IPS-18a (cell line): ENCODE data around the gene ATXN7.

ENCODE experiments used
- H3K27ac ChIP-seq: one replicate; pipeline ENCODE4 v1.5.1; 2013; ENCODE audit warnings: low read length
- H3K27me3 ChIP-seq: one replicate; pipeline ENCODE4 v1.6.1; 2013; ENCODE audit warnings: mild to moderate bottlenecking, low read length; ENCODE audit not compliant: control insufficient read depth, insufficient read depth
- H3K36me3 ChIP-seq: one replicate; pipeline ENCODE4 v1.6.1; 2013; ENCODE audit warnings: low read depth, low read length; ENCODE audit not compliant: control insufficient read depth
- H3K4me1 ChIP-seq: one replicate; pipeline ENCODE4 v1.6.1; 2013; ENCODE audit warnings: low read depth, low read length; ENCODE audit not compliant: control insufficient read depth
- H3K4me3 ChIP-seq: one replicate; pipeline ENCODE4 v1.5.1; 2013; ENCODE audit warnings: low read length
- H3K9ac ChIP-seq: one replicate; pipeline ENCODE4 v1.6.1; 2013; ENCODE audit warnings: mild to moderate bottlenecking, low read length, moderate library complexity
- H3K9me3 ChIP-seq: one replicate; pipeline ENCODE4 v1.6.1; 2013; ENCODE audit warnings: low read depth, low read length; ENCODE audit not compliant: control insufficient read depth

ATXN7 gene

GRCh38 chr3:63998852-63999754, 135.4 kb downstream of the ATXN7 start:
- H3K4me3 ChIP-seq: no peak overlapping the region
- H3K4me1 ChIP-seq: peaks cover 14% of the 10 kb centered on the region
- no peak overlapping the region for H3K9ac ChIP-seq
- no peaks in the 10 kb centered on the region for H3K27me3 ChIP-seq
- H3K9me3 ChIP-seq: no peaks in the 10 kb centered on the region
- peaks cover 11% of the 10 kb centered on the region for H3K36me3 ChIP-seq
- H3K27ac ChIP-seq: no peak overlapping the region

DNA sequence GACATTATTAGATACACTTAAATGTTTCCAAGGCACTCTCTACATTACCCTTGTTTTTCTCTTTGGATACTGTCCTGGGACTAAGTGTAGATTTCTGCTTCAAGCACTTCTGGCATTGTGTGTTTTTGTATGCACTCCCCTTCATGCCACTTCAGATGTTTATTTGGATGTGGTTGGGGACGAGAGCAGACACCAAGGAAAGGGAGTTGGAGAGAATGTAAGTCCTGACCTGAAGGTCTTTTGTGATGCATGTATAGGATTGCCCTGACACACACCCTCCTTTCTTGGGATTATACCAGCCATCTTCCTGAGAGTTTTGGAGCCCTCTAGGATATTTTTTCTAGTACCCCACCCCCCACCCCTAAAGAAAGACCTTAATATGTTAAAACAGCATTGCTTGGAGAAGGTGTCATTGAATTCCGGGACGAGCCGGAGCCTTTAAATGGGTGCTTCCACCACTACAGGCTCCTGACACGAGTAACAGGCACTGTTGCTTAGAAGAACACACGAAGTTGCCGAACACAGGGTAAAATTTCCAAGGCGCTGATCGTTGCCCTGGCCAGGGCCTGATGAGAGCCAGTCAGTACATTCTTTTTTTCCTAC, 136.9 kb downstream of the ATXN7 start:
- H3K27me3 ChIP-seq: no peaks in the 10 kb centered on the region
- H3K9me3 ChIP-seq: no peaks in the 10 kb centered on the region
- H3K4me1 ChIP-seq: peaks cover 14% of the 10 kb centered on the region
- H3K27ac ChIP-seq: no peak overlapping the region
- H3K9ac ChIP-seq: no peak overlapping the region
- no peak overlapping the region for H3K4me3 ChIP-seq
- H3K36me3 ChIP-seq: peaks cover 8% of the 10 kb centered on the region

DNA sequence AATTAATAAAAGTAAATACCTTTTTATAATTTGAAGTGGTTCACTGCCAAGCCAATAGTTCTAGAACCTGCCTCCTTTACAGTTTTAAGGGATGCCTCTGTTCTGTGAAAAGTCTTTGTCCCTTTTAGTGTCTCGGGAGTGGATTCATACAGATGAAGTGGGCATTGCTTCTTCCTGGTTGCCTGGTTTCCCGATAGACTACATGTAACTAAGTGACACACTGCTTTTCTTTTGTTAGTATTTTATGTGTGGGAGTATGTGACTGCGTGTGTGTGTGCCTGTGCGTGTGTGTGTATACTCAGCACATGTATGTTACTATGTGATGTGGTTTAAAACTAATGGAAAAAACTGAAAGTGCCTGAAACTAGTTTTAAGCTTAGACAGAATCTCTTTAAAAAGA, 138.6 kb downstream of the ATXN7 start:
- Histone ChIP-seq H3K27me3 (no peaks in the 10 kb centered on the region), H3K4me3 (no peak overlapping the region), H3K9ac (no peak overlapping the region), H3K27ac (no peak overlapping the region), H3K9me3 (no peaks in the 10 kb centered on the region), H3K36me3 (peaks cover 12% of the 10 kb centered on the region), H3K4me1 (peaks cover 14% of the 10 kb centered on the region)

GRCh38 chr3:64003589-64003988, 139.9 kb downstream of the ATXN7 start:
- H3K27ac ChIP-seq: no peak overlapping the region
- H3K36me3 ChIP-seq: peaks cover 15% of the 10 kb centered on the region
- H3K9ac ChIP-seq: no peak overlapping the region
- no peaks in the 10 kb centered on the region for H3K9me3 ChIP-seq
- no peak overlapping the region for H3K4me3 ChIP-seq
- peaks cover 14% of the 10 kb centered on the region for H3K4me1 ChIP-seq
- H3K27me3 ChIP-seq: no peaks in the 10 kb centered on the region

GRCh38 chr3:64008017-64008416, 144.3 kb downstream of the ATXN7 start:
- no peaks in the 10 kb centered on the region for H3K9me3 ChIP-seq
- peaks cover 60% of the 10 kb centered on the region for H3K36me3 ChIP-seq
- no peaks in the 10 kb centered on the region for H3K4me1 ChIP-seq
- no peak overlapping the region for H3K9ac ChIP-seq
- H3K27me3 ChIP-seq: no peaks in the 10 kb centered on the region
- no peak overlapping the region for H3K4me3 ChIP-seq
- H3K27ac ChIP-seq: no peak overlapping the region

GRCh38 chr3:64008487-64009351, 145.1 kb downstream of the ATXN7 start:
- peaks cover 67% of the 10 kb centered on the region for H3K36me3 ChIP-seq

GRCh38 chr3:64009528-64009927, 145.9 kb downstream of the ATXN7 start:
- Histone ChIP-seq H3K36me3 (peaks cover 75% of the 10 kb centered on the region), H3K4me1 (no peaks in the 10 kb centered on the region), H3K27ac (no peak overlapping the region), H3K9me3 (no peaks in the 10 kb centered on the region), H3K9ac (no peak overlapping the region), H3K4me3 (no peak overlapping the region), H3K27me3 (no peaks in the 10 kb centered on the region)

More at GRCh38 chr3:64008487-64009351, 145.1 kb downstream of the ATXN7 start:
- H3K4me3 ChIP-seq: no peak overlapping the region
- no peak overlapping the region for H3K9ac ChIP-seq
- no peaks in the 10 kb centered on the region for H3K4me1 ChIP-seq
- H3K27me3 ChIP-seq: no peaks in the 10 kb centered on the region
- no peaks in the 10 kb centered on the region for H3K9me3 ChIP-seq
- no peak overlapping the region for H3K27ac ChIP-seq

DNA sequence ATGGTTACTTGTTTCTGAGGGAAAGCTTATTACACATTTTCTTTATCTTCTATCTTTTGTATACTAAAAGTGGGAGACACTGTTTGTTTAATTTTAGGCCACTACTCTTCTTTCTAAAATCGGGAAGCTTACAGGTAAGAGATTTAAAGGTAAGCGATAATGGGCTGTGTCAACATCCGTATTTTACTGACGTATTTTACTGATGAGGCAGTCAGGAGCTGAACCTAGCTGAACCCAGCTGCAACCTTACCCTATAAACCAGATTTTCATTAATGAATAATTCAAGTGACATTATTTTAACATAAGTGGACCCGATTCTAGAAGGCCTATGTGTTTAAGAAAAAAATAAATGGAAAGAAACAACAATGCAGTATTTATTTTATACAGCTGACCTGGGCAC, 146.5 kb downstream of the ATXN7 start:
- no peaks in the 10 kb centered on the region for H3K9me3 ChIP-seq
- H3K9ac ChIP-seq: no peak overlapping the region
- no peaks in the 10 kb centered on the region for H3K27me3 ChIP-seq
- no peaks in the 10 kb centered on the region for H3K4me1 ChIP-seq
- H3K4me3 ChIP-seq: no peak overlapping the region
- H3K27ac ChIP-seq: no peak overlapping the region
- peaks cover 82% of the 10 kb centered on the region for H3K36me3 ChIP-seq

- Histone ChIP-seq H3K9me3 (no peaks in the 10 kb centered on the region), H3K27me3 (no peaks in the 10 kb centered on the region), H3K36me3 (peaks cover 83% of the 10 kb centered on the region), H3K4me3 (no peak overlapping the region), H3K9ac (no peak overlapping the region), H3K4me1 (no peaks in the 10 kb centered on the region), H3K27ac (no peak overlapping the region)
These were observed 148.0 kb downstream of the ATXN7 start for GRCh38 chr3:64011685-64012084.

GRCh38 chr3:64016941-64017620, 153.4 kb downstream of the ATXN7 start:
- Histone ChIP-seq H3K9me3 (no peaks in the 10 kb centered on the region), H3K4me3 (no peak overlapping the region), H3K9ac (no peak overlapping the region), H3K36me3 (peaks cover 84% of the 10 kb centered on the region), H3K27ac (no peak overlapping the region), H3K4me1 (peaks cover 1% of the 10 kb centered on the region), H3K27me3 (no peaks in the 10 kb centered on the region)

DNA sequence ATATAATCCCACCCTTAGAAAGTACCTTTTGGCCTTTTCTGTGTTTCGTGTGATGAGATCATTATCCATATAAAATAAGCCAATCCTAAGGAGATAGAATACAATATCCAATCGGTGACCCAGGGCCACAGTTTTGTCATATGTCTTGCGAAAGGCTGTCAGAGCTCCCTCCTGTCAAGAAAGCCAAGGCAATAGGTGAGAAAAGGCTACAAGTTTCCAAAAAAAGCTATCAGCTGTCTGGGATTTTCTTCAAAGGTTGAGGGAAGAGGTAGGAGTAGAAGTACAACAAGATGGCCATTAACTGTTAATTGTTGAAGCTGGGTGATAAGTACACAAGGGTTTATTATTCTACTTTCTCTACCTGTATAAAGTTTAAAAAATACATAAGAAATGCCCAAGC, 155.6 kb downstream of the ATXN7 start:
- H3K27ac ChIP-seq: no peak overlapping the region
- H3K9me3 ChIP-seq: no peaks in the 10 kb centered on the region
- H3K36me3 ChIP-seq: peaks cover 62% of the 10 kb centered on the region
- no peak overlapping the region for H3K9ac ChIP-seq
- no peak overlapping the region for H3K4me3 ChIP-seq
- no peaks in the 10 kb centered on the region for H3K27me3 ChIP-seq
- peaks cover 7% of the 10 kb centered on the region for H3K4me1 ChIP-seq
